Keratinocyte (primary cell): ENCODE measurements around the gene EFNB2. TPM values are rescaled to one million over a fixed set of nuclear protein-coding genes. Genes with fewer than 3 reads are reported as not detected.

ENCODE experiments used
- DNase-seq: peaks from one replicate; pipeline ENCODE4 v3.0.0-alpha.2; 2011; ENCODE audit warnings: low read depth, missing footprints, low spot score
- FAIRE-seq: peaks from 2 replicates; lab custom pipeline; 2011; peaks lifted over from hg19 to GRCh38; lab: Jason Lieb, UNC
- H2AFZ ChIP-seq: 2 replicates; pipeline ENCODE4 v1.6.0; 2012; ENCODE audit warnings: low read length, control low read depth, inconsistent platforms; ENCODE audit not compliant: control insufficient read depth
- H3K27ac ChIP-seq: 2 replicates; pipeline ENCODE4 v1.5.1; 2011; ENCODE audit warnings: low read length; ENCODE audit not compliant: control insufficient read depth, insufficient read depth
- H3K27me3 ChIP-seq: 3 replicates; pipeline ENCODE4 v1.6.0; 2011; ENCODE audit warnings: low read length; ENCODE audit not compliant: control insufficient read depth, insufficient read depth; ENCODE audit errors: extremely low read depth
- H3K36me3 ChIP-seq, 2 experiments: 2 replicates in 1 of 2; 3 replicates in 1 of 2; pipeline ENCODE4 v1.5.1; 2011; ENCODE audit warnings: low read length in 2 of 2, mild to moderate bottlenecking in 1 of 2; ENCODE audit not compliant: control insufficient read depth in 2 of 2, insufficient read depth in 2 of 2; ENCODE audit errors: extremely low read depth in 1 of 2
- H3K4me1 ChIP-seq: 3 replicates; pipeline ENCODE4 v1.5.1; 2011; ENCODE audit warnings: low read length; ENCODE audit not compliant: control insufficient read depth, insufficient read depth; ENCODE audit errors: extremely low read depth
- H3K4me2 ChIP-seq: 3 replicates; pipeline ENCODE4 v1.6.0; 2011; ENCODE audit warnings: low read depth, low read length; ENCODE audit not compliant: control insufficient read depth, insufficient read depth; ENCODE audit errors: extremely low read depth
- H3K4me3 ChIP-seq, 3 experiments: fragments of 200-600 bp in 1 of 3; sonication (generic) in 1 of 3; 2 replicates in 2 of 3; 3 replicates in 1 of 3; pipeline ENCODE4 v1.5.1; 2011 to 2016; ENCODE audit warnings: low read length in 3 of 3, mild to moderate bottlenecking in 3 of 3, control low read depth in 2 of 3, inconsistent platforms in 1 of 3, low read depth in 1 of 3, mixed read lengths in 1 of 3, mixed run types in 1 of 3, moderate library complexity in 1 of 3; ENCODE audit not compliant: control insufficient read depth in 2 of 3, insufficient read depth in 2 of 3; ENCODE audit errors: extremely low read depth in 1 of 3
- H3K79me2 ChIP-seq: 2 replicates; pipeline ENCODE4 v1.6.0; 2012; ENCODE audit warnings: low read length; ENCODE audit not compliant: control insufficient read depth, insufficient read depth
- H3K9ac ChIP-seq: 3 replicates; pipeline ENCODE4 v1.6.0; 2011; ENCODE audit warnings: low read length; ENCODE audit not compliant: control insufficient read depth, insufficient read depth; ENCODE audit errors: extremely low read depth
- H3K9me1 ChIP-seq: 3 replicates; pipeline ENCODE4 v1.6.0; 2011; ENCODE audit warnings: low read length; ENCODE audit not compliant: control insufficient read depth, insufficient read depth; ENCODE audit errors: extremely low read depth
- H3K9me3 ChIP-seq: 2 replicates; pipeline ENCODE4 v1.5.1; 2012; ENCODE audit warnings: low read depth, low read length; ENCODE audit not compliant: control insufficient read depth
- H4K20me1 ChIP-seq: 3 replicates; pipeline ENCODE4 v1.6.0; 2011; ENCODE audit warnings: low read length; ENCODE audit not compliant: control insufficient read depth, insufficient read depth; ENCODE audit errors: extremely low read depth
- EZH2 ChIP-seq: IDR thresholded peaks from one replicate; pipeline ENCODE4 v1.6.1; 2012; ENCODE audit warnings: inconsistent platforms, mild to moderate bottlenecking, low read length, moderate library complexity
- dilution Hi-C: fragments of 300-500 bp; cut with MboI; formaldehyde crosslinking; loops from one replicate; pipeline ENCODE4 v1.7.0; 2020; ENCODE audit warnings: low sequenced_read_pairs; ENCODE audit not compliant: extremely low pct_ligation_motif_present
- polyA plus RNA-seq, 5 experiments: library from polyadenylated mRNA; depleted of rRNA in 3 of 5; stranded (reverse) in 3 of 5; stranded (forward) in 1 of 5; unstranded in 1 of 5; fragments of >200 nt; gene quantifications; 1 replicate in 1 of 5; 2 replicates in 3 of 5; 3 replicates in 1 of 5; pipeline versions ENCODE4 v1.2.1 to v1.2.3, GENCODE V29; 2011 to 2012; ENCODE audit warnings: missing spikeins in 2 of 5, low read depth in 1 of 5, low replicate concordance in 1 of 5
- TF ChIP-seq, protein P1 (sequence below), 3 experiments: IDR thresholded peaks in 1 of 3; conservative IDR thresholded peaks in 1 of 3; optimal IDR thresholded peaks in 1 of 3; 2 replicates in 2 of 3; 3 replicates in 1 of 3; pipeline versions ENCODE3 to v1.5.1; 2011; ENCODE audit warnings: low read length in 3 of 3, mild to moderate bottlenecking in 3 of 3, moderate library complexity in 2 of 3, control low read depth in 1 of 3, inconsistent platforms in 1 of 3; ENCODE audit not compliant: insufficient read depth in 2 of 3; ENCODE audit errors: extremely low read depth in 1 of 3

The EFNB2 gene
- polyA plus RNA-seq, 1 donor (not counting 4 experiments of a cell fraction or from before 2014, with no cell fraction given), result 38.9 TPM

DNA sequence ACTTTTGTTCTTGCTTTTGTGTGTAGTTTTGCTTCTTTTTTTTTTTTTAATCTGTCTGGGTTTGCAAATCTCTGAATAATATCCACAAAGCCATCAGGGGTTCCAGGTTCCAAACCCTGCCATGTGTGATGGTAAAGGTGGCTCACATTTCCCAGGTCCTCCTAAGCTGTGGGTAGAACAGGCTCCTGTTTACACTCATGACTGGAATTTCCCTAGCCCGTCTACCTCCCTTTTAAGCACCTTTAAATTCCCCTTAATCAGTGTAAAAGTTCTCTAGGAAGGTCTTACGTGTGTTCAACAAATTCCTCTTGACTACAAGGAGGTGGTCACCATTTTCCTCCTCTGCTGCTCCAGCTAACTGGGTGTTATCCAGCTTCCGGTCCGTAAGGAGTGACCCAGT lies 62.8 kb downstream of the EFNB2 start:
- no peaks in the 10 kb centered on the region for H3K36me3 ChIP-seq
- no peaks in the 10 kb centered on the region for H3K9me1 ChIP-seq
- no peaks in the 10 kb centered on the region for H3K9me3 ChIP-seq
- peak overlapping the region; percentile 20 for H2AFZ ChIP-seq
- no peaks in the 10 kb centered on the region for H3K79me2 ChIP-seq
- no peak for DNase-seq
- peaks cover 24% of the 10 kb centered on the region for H3K4me1 ChIP-seq
- dilution Hi-C loops, result no loop called here
- H3K27me3 ChIP-seq, result no peaks in the 10 kb centered on the region
- no peaks in the 10 kb centered on the region for H4K20me1 ChIP-seq
- peak overlapping the region; percentile 67 for H3K9ac ChIP-seq
- peak overlapping the region; percentile 62 for H3K4me2 ChIP-seq
- TF ChIP-seq, protein P1, sequence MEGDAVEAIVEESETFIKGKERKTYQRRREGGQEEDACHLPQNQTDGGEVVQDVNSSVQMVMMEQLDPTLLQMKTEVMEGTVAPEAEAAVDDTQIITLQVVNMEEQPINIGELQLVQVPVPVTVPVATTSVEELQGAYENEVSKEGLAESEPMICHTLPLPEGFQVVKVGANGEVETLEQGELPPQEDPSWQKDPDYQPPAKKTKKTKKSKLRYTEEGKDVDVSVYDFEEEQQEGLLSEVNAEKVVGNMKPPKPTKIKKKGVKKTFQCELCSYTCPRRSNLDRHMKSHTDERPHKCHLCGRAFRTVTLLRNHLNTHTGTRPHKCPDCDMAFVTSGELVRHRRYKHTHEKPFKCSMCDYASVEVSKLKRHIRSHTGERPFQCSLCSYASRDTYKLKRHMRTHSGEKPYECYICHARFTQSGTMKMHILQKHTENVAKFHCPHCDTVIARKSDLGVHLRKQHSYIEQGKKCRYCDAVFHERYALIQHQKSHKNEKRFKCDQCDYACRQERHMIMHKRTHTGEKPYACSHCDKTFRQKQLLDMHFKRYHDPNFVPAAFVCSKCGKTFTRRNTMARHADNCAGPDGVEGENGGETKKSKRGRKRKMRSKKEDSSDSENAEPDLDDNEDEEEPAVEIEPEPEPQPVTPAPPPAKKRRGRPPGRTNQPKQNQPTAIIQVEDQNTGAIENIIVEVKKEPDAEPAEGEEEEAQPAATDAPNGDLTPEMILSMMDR (optimal IDR thresholded peaks at IDR 0.05 in 1 of 3, IDR thresholded peaks at IDR 0.05 in 1 of 3, conservative IDR thresholded peaks at IDR 0.05 in 1 of 3; ENCODE audit: extremely low read depth in 1 of 3, insufficient read depth in 2 of 3, low read length in 3 of 3), result no peak
- no peak for TF ChIP-seq EZH2
- no peak for FAIRE-seq
- peak overlapping the region; percentile 94 for H3K27ac ChIP-seq
- peak overlapping the region in 2 of 3 experiments; percentile 1 to 16 for H3K4me3 ChIP-seq

DNA sequence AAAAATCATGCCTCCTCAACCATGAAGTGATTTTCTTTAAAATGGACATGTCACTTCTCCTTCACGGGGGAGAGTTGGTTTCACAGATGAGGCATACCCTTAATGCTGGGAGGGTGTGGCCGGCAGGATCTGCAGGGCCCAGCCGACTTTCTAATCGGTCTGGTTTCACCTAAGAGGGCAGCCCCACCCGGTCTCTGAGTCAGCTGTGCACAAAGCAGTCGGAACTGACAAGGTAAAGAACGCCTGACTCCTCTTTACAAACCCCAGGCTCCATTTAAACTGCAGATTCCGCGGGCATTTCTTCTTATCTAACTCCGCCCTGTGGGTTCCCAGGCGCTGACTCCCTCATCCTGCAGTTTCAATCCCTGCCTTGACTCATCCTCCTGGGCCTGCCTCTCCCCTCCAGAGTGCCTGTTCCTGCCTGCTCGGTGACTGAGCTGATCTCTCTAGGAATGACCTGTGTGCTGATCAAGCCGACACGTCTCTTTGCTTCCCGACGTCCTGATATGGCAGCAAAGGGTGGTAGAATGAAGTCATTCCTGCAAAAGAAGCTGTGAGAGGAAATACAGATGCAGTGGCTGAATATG lies 63.4 kb downstream of the EFNB2 start:
- Histone ChIP-seq H4K20me1 (no peaks in the 10 kb centered on the region), H3K4me3 (peak overlapping the region in 2 of 3 experiments; percentile 16 to 34)
- peak; percentile 94 for DNase-seq

DNA sequence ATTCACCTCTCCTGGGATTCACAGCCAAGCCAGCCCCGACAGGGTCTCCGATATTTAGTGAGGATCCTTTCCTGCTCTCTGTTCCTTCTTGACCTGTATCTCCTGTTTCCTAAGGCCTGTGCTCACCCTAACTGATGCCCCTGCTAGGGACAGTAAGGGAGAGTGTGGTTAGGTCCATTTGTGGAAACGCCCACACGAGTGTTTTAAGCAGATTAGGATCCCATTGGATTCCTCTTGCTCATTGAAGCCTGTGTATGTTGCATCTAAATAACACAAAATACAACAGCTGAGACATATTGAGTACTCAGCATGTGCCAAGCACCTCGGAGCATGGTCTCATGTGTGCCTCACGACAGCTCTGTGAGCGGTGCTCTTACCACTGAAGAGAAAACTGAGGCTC lies 64.9 kb downstream of the EFNB2 start:
- no peak for DNase-seq
- peak; percentile 36 for FAIRE-seq
- dilution Hi-C loops, result no loop called here
- no peaks in the 10 kb centered on the region for H3K36me3 ChIP-seq
- no peaks in the 10 kb centered on the region for H3K27me3 ChIP-seq
- no peaks in the 10 kb centered on the region for H4K20me1 ChIP-seq
- peak overlapping the region; percentile 94 for H3K27ac ChIP-seq
- H3K9ac ChIP-seq, result no peak overlapping the region
- H2AFZ ChIP-seq, result no peak overlapping the region
- H3K4me3 ChIP-seq, result no peak overlapping the region
- no peaks in the 10 kb centered on the region for H3K79me2 ChIP-seq
- no peak overlapping the region for H3K4me2 ChIP-seq
- no peaks in the 10 kb centered on the region for H3K9me3 ChIP-seq
- peaks cover 24% of the 10 kb centered on the region for H3K4me1 ChIP-seq
- no peaks in the 10 kb centered on the region for H3K9me1 ChIP-seq
- TF ChIP-seq EZH2, result no peak
- TF ChIP-seq, protein P1 (optimal IDR thresholded peaks at IDR 0.05 in 1 of 3, IDR thresholded peaks at IDR 0.05 in 1 of 3, conservative IDR thresholded peaks at IDR 0.05 in 1 of 3; ENCODE audit: extremely low read depth in 1 of 3, insufficient read depth in 2 of 3, low read length in 3 of 3), result no peak

More for the DNA sequence above, 63.4 kb downstream of the EFNB2 start:
- Histone ChIP-seq H3K4me1 (peaks cover 24% of the 10 kb centered on the region), H3K27me3 (no peaks in the 10 kb centered on the region), H3K79me2 (no peaks in the 10 kb centered on the region), H2AFZ (peak overlapping the region; percentile 24), H3K9me1 (no peaks in the 10 kb centered on the region), H3K4me2 (peak overlapping the region; percentile 62), H3K9ac (peak overlapping the region; percentile 67), H3K27ac (peak overlapping the region; percentile 94), H3K9me3 (no peaks in the 10 kb centered on the region), H3K36me3 (no peaks in the 10 kb centered on the region)
- TF ChIP-seq EZH2, result no peak
- peak; percentile 98 for FAIRE-seq
- dilution Hi-C loops, result no loop called here
